HS-5 (cell line): ENCODE data around the gene BABAM2.

Experiments
- DNase-seq: peaks from one replicate; pipeline ENCODE4 v3.0.0-alpha.2; 2012; ENCODE audit warnings: low read depth

BABAM2 gene

DNA sequence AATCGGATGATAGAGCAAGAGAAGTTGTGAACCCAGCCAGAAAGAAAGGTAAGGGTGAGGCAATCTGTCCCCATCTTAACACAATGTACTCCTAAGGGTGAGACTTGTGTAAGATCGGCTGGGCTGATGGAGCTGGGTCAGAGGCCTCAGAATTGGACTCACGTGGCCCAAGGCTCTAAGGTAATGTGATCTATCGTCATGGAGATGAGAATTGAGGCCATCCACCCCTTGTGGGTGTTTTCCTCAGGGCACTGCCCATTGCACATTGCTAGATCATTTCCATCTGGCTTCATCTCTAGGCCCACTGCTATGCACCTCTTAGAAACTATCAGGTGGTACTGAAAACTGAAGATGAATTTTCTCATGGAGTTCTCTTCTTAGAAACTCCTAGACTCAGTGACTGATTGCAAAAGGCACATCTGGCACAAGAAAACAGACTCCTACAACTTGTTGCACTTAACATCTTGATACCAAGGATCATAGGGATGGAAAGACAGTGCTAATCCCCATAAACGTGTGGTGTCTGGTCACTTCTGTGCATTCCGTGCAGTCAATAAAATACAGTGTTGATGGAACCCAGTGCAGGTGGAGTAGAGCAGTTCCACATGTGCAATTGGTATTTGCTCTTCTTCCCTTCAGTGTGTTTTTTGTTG lies 273.2 kb downstream of the BABAM2 start:
- DNase-seq: no peak

DNA sequence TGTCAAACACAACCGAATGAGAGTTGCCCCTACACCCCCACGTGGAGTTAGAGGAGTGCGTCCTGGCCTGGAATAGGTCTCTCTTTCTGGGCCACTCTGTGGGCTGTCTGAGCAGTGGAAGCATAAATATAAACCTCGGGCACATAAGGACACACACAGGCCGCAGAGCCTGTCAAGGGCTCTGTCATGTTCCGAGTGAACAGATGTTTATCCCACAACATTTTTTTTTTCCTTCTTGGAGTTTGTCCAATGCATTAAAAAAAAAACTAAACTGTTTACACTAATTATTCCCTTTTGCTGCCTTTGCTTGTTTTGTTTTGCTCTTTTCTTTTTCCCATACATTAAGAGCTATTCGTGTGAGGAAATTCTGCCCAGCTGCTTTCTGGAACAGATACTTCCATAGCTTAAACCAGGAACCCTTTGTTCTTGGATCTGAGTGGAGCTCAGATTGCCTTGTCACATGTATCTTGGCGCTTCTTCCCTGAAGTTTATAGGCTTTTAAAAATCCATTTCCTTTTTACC lies 273.8 kb downstream of the BABAM2 start:
- DNase-seq: no peak

DNA sequence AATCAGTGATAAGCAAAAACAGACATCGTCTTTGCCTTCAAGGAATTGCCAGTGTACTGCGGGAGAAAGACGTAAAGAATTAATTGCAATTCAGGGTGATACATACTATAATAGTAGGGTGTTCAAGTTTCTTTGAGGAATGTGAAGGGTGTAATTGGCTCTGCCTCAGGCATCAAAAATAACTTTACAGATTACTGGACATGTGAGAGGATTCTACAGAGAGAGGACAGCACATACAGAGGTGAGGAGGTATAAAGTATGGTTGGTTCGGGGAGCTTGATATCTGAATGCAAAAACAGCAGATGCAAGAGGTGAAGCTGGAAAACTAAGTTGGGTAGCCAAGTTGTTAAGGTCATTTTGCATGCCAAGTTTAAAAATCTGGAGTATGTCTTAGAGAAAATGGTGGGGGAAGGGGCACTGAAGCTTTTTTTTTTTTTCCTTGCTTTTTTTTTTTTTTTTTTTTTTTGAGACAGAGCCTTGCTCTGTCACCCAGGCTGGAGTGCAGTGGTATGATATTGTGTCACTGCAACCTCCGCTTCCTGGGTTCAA lies 274.6 kb downstream of the BABAM2 start:
- DNase-seq: no peak

DNA sequence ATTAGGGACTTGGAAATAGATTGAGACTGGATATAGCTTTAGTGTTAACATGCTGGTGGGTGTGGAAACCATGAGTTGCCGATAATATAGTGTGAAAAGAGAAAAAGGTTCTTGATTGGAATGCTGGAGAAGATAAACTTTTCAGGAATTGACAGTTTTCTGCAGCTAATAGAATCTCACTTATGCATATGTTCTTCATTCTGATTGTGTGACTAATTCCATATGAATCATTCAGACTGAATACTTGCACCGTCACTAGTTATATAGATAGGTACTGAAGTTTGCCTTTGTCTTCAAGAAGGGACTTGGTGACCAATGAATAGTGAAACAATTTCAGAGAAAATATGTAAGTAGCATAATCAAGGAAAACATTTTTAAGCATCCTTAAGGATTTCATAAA lies 276.4 kb downstream of the BABAM2 start:
- DNase-seq: peak; percentile 55

DNA sequence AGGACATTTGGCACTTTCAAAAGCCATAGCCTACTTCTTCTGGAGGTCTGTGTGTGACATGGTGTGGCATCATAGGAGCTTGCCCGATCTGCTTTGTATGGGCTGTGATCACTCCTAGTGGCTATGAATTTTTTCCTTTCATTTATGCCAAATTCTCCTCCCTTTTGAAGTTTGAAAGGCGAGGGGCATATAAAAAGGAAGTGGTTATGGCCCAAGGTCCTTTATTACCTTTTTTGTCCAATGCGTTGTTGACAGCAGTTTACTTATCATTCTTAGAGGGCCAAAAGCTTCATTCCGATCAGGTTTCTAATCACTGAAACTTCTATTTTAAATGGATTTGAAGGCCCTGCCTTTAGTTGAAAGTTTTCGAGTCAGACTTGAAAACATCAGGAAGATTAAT lies 277.8 kb downstream of the BABAM2 start:
- DNase-seq: no peak

DNA sequence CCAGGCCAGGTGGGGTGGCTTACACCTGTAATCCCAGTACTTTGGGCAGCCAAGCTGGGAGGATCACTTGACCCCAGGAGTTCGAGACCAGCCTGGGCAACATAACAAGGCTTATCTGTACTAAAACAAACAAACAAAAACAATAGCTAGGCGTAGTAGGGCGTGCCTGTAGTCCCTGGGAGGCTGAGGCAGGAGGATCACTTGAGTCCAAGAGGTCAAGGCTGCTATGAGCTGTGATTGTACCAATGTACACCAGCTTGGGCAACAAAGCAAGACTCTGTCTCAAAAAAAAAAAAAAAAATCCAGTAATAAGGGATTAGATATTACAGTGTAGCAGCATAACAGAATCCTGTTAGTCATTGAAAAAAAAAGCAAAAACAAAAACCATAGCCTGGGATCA lies 279.0 kb downstream of the BABAM2 start:
- DNase-seq: no peak

DNA sequence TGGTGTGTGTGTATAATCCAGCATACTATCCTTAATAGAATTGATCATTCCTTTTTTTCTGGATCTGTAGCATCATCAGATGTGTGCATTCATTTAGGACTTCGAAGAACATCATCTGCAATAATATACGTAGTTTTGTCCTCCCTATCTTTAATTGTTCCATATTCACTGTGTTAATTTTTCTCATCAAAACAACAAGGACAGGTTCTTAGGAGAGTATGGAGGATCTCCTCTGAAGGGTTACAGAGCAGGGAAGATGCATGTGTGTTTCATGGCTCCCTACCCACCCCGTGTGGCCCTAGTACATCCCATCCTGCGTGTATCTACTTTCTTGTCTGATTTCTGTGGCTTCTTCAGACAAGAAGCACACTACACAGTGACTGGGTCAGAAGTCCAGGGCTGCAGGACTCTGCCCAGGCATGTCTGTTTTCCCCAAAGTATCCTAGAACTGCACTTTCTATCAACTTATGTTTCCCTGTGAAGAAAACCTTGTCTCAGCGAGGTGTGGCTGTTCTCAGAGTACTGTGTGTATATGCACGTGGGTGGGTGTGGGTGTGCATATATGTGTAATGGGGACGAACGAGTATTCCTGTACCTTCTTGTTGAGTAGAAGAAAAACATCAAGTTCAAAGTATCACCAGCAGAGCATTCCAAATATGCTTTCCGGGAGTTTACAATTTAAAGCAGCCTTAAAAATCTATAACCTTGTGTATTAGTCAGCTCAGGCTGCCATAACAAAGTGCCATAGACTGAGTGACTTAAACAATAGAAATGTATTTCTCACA lies 281.8 kb downstream of the BABAM2 start:
- no peak for DNase-seq

DNA sequence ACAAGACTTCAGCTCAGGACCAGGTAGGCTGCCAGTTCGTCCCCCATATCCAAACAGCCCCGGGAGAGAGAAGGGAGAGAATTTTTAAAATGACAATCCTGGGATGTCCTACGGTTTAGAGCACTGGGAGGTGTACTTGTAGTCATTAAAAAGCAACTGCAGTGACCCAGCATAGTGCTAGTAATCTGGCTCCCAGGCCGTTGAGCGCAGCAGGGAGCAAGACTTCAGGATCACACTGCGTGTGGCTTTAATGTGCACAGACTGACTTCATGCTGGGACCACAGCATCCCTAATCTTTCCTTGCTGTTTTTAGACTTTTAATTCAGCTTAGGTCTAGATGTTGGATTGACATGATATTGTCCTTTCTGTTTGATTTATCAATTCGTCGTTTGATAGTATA lies 282.8 kb downstream of the BABAM2 start:
- DNase-seq: no peak

DNA sequence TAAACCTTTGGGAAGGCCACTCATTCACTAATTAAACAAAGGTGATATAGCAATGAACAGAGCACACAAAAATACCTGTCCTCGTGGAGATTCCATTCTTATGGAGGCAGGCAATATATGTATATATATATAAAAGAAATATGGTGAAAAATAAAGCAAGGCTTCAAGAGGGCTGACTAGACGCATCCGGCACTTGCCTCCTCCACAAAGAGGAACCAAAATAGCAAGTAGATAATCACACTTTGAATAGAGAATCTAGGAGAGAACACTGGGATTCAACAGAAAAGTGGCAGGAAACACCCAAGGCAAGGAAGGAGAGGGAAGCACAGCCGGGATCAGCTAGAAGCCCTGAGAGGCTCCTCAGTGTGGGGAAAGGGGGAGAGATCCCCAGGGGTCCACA lies 283.7 kb downstream of the BABAM2 start:
- DNase-seq: no peak

DNA sequence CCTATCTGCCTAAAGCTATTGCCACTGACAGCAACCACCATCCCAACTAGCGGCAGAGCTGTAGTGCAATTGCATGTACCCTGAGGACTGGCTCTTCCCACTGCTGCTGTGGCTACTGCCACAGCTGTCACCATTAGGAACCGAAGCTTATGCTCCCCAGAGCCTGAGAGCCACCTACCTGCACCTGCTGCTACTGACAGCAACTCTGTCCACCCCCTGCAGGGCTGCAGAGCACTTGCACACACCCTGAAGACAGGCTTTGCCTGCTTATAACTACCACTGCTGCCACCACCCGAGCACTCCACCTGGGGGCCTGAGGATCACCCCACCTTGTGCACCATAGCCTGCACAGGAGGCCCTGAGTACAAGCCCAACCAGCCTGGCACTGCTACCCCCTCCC lies 284.5 kb downstream of the BABAM2 start:
- DNase-seq: no peak

DNA sequence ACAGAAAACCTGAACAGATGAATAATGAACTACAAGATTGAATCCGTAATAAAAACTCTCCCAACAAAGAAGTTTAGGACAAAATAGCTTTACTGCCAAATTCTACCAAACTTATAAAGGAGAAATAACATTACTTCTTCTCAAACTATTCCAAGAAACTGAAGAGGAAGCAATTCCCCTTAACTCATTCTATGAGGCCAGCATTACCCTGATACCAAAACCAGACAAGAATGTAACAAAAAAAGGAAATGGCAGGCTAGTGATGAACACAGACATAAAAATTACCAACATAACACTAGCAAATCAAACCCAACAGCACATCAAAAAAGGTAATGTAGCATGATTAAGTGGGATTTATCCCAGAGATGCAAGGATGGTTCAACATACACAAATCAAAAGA lies 288.4 kb downstream of the BABAM2 start:
- DNase-seq: no peak

DNA sequence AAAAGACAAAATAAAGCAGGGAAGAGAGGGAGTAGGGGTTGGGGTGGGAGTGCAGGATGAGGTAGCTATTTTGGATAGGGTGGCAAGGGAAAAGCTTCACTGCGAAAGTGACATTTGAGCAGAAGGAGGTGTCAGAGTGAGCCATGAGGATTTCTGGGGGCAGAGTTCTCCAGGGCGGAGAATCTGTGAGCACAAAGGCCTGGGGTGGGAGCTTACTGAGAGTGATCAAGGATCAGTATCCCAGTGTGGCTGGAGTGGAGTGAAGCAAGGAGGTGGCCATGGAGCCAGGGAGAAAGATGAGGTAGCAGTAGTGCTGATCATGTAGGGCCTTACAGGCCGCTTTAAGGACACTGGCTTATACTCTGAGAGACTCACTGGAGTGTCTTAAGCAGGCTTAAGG lies 291.3 kb downstream of the BABAM2 start:
- no peak for DNase-seq

DNA sequence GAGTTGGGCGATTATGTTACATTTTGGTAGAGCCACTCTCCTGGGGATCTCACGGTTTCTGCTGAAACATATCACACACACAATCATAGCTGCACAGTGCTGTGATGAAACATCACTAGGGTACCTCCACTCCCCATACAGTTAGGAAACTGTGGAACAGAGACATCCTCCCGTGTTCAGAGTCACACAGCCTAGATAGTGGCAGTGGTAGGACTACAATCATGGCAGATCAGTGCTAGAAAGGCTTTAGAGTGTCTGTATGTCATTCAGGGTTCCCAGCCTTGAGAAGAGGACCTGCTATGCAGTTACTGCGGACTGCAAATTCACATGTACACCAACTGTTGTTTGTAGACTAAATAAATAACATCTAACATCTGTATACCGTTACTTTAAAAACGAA lies 291.8 kb downstream of the BABAM2 start:
- no peak for DNase-seq

DNA sequence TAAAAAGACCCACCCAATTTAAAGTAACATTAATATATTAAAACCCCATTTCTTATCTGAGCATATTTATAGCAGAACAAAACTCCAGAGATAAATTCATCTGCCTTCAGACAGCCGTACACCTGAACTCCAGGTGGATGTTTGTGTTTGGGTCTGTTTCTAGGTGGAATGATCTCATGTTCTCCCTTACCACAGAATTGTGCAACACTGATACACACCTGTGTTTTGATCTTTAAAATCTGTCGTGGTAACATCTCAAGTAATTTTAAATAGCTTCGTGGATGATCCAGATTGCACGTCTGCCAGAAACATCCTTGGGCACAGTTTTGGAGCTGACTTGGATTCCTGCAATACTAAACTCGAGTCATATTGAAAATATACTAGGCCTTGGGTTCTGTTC lies 294.6 kb downstream of the BABAM2 start:
- no peak for DNase-seq

DNA sequence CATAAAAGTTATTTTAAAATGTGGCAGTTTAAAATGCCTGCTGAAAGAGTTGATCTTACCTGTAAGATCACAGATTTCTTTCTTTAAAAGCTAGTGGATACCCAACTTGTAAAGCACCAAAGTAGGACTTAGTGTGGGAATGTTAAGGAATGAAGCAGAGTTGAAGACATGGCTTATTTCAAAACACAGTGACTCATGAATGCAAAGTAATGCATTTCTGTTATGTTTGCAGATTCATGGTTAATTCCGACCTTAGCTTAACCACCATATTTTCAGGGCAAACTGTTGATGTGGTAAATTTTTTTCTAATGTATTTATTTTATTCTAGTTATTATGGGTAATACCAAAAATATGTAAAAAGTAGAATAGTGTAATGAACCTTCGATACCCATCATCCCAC lies 295.4 kb downstream of the BABAM2 start:
- peak; percentile 36 for DNase-seq

DNA sequence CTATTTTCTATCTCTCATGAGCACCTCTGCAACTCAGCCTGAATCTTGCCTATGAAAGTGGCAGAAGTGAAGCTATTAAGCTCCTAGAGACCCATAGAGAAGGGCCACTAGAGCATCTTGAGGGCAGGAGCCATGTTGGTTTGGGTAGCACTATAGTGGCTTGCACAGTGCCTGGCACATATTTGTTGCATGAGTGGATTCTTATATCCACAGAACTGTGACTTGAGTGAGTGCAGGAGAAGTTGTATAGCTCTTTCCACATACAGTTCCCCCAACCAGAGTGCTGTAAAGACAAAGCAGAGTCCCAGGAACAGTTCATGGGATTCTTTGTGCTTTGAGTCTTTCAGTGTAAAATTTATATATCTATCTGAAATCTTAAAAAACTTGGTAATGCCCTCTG lies 296.7 kb downstream of the BABAM2 start:
- no peak for DNase-seq

DNA sequence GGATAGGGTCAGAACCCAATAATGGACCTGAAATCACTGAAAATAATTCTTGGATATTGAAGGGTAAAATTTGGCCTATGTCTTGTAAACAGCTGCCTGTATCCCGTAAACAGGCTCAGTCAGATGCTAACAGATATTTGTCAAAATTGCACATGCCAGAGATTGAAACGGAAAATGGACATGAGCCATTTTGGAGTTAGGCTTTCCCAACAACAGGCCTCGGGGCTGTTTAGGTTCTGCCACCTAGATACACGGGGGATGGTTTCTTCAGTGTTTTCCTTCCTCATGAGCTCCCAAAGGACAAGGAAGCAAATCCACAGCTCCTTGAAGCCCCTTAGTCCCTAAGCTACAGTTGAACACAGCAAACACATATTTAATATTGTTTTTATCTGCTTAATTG lies 297.9 kb downstream of the BABAM2 start:
- no peak for DNase-seq

DNA sequence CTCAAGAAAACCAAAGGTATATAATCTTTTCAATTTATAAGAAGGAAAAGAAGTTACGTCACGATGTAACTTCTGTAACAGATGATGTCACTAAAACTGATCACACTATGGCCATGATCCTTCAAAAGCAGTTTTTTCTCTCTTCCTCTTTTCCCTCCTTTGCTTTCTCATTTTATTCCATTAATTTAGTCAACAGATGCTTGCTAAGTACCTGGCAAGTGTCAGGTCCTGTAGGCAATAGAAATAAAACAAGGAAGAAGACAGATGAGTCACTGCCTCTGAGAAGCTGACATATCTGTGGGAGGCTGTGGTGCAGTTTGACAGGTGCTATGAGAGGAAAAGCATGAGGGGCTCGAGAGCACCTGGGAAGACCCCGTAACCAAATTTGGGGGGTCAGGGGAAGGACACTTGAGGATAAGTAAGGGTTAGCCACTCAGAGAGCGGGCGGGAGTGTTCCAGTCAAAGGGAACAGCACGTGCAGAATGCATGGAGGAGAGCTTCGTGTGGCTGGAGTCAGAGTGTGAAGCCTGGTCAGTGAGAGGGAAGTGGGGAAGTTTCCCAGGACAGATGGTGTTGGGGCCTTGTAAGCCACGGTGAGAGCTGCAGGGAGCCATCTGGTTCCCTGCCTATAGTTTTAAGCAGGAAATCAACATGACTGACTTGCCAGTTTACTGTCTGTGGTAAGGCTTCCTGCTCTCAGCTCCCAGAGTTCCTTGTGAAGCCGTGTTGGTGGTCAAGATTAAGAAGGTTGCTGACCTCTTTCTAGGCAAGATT lies 303.3 kb downstream of the BABAM2 start:
- no peak for DNase-seq

DNA sequence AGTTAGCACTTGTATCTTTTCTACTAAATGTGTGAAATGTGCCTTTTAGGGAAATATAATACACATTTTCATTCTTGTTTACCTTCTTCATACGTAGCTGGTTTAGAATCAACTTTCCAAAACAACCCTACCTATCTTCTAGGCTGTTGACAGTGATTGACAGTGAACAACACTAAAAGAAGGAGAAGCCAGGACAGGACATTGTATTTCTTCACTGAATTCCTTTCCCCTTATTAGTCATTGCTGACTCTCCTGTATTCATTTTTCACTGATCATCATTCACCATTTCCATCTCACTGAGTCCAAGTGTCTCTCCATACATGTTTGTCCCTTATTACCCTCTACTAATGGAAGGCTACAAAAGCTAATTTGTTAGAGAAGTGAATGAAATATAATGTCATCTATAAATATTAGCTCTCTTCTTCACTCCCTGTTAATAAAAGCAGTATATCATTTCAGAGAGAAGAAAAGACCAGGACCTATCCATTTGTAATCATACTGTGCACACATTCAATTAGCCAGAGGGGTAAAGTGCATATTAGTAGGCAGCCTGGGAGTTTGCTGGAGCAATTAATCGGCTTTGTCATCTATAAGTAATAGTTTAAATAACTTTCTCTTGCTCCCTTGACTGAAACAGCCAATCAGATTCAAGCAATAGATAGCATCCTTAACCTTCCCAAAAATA lies 309.6 kb downstream of the BABAM2 start:
- DNase-seq: no peak

DNA sequence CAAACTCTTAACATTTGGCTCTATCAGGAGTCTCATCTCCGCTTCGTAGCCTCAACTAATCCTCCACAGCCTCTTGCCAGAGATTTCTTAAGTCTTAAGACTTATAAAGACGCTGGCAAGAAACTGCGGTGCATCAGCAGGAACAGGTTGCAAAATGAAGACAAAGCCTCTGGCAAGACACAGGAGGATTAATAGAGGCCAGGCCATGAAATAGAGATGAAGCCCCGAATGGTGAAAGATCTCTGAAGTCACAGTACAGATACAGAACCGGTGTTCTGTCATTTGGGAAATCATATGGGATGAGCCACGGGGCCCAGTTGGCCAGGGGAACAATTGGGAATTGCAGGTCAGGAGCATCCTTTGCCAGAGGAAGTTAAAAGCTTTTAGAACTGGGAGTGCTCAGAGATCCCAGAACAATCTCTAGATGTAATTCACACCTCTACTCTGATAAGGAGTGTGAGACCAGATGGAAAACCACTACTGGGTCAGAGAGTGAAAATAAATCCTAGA lies 311.2 kb downstream of the BABAM2 start:
- DNase-seq: no peak

DNA sequence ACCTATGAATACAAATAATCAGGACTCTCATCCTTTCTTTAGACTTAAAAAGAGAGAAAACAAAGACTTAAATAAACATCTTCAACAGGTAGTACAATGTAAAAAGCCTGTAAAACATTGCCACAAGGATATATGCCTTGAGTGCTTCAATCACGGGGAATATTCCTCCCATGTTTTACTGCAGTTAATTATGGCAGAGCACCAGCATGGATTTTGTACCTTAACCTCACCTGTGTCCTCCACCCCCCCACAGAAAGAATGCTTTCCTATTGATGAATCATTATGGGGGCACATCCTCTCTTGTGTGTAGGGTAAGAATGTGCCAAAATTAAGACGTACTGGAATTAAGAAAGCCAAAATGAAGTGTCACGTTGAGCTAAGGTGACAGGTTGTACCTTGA lies 312.2 kb downstream of the BABAM2 start:
- no peak for DNase-seq

DNA sequence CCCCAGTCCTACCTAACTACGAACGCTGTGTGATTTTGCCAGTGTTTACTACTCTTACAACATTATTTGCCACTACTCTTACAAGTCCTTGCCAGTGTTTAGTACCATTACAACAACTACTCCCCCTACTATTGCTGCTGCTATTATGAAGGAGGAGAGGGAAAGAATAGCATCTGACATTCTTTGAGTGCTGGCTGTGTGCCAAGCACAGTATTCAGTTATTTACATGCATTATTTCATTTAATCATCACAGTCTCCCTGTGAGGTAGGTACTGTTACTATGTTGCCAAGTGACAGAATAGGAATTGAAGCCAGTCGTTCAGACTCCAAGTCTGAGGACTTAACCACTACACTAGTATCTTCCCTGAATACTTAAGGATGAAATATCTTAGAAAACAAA lies 316.2 kb downstream of the BABAM2 start:
- DNase-seq: no peak
